ENCODE measurements around the gene BTBD9.

The BTBD9 gene

GRCh38 chr6:38452816-38453660 is 186.7 kb downstream of the BTBD9 start:
- no peak overlapping the region for H3K4me3 ChIP-seq (ENCODE audit: low read depth, low read length)
- no peak for TF ChIP-seq CTCF (IDR thresholded peaks at IDR 0.05; ENCODE audit: low read depth, low read length, missing control alignments)
- DNase-seq (ENCODE audit: low read depth) = no peak
- in situ Hi-C loops (cut with HindIII; ENCODE audit: low sequenced_read_pairs) = no loop called here

- no peak overlapping the region for H3K4me3 ChIP-seq (ENCODE audit: low read depth, low read length)
- no peak for DNase-seq (ENCODE audit: low read depth)
- TF ChIP-seq CTCF (IDR thresholded peaks at IDR 0.05; ENCODE audit: low read depth, low read length, missing control alignments) = no peak
- in situ Hi-C loops (cut with HindIII; ENCODE audit: low sequenced_read_pairs) = no loop called here
These were observed 189.0 kb downstream of the BTBD9 start for GRCh38 chr6:38450717-38451116.

GRCh38 chr6:38445925-38446324 is 193.8 kb downstream of the BTBD9 start:
- in situ Hi-C loops (cut with HindIII; ENCODE audit: low sequenced_read_pairs) = no loop called here
- H3K4me3 ChIP-seq (ENCODE audit: low read depth, low read length) = no peak overlapping the region
- no peak for DNase-seq (ENCODE audit: low read depth)
- no peak for TF ChIP-seq CTCF (IDR thresholded peaks at IDR 0.05; ENCODE audit: low read depth, low read length, missing control alignments)

- no peak for TF ChIP-seq CTCF (IDR thresholded peaks at IDR 0.05; ENCODE audit: low read depth, low read length, missing control alignments)
- H3K4me3 ChIP-seq (ENCODE audit: low read depth, low read length) = no peak overlapping the region
- in situ Hi-C loops (cut with HindIII; ENCODE audit: low sequenced_read_pairs) = no loop called here
- no peak for DNase-seq (ENCODE audit: low read depth)
These were observed 194.4 kb downstream of the BTBD9 start for GRCh38 chr6:38445336-38445735.

GRCh38 chr6:38443352-38444144 is 196.2 kb downstream of the BTBD9 start:
- DNase-seq (ENCODE audit: low read depth) = no peak
- TF ChIP-seq CTCF (IDR thresholded peaks at IDR 0.05; ENCODE audit: low read depth, low read length, missing control alignments) = no peak
- no peak overlapping the region for H3K4me3 ChIP-seq (ENCODE audit: low read depth, low read length)
- in situ Hi-C loops (cut with HindIII; ENCODE audit: low sequenced_read_pairs) = no loop called here

- in situ Hi-C loops (cut with HindIII; ENCODE audit: low sequenced_read_pairs) = no loop called here
- no peak for TF ChIP-seq CTCF (IDR thresholded peaks at IDR 0.05; ENCODE audit: low read depth, low read length, missing control alignments)
- no peak for DNase-seq (ENCODE audit: low read depth)
- no peak overlapping the region for H3K4me3 ChIP-seq (ENCODE audit: low read depth, low read length)
These were observed 201.6 kb downstream of the BTBD9 start for GRCh38 chr6:38438097-38438496.
